Ovary (tissue), 3 donors: ENCODE data around the gene SLC17A5.

Experiments
- EP300 ChIP-seq: sonication (generic); formaldehyde crosslinking; IDR thresholded peaks from one replicate; pipeline ENCODE4 v1.6.1; 2017; ENCODE audit warnings: antibody characterized with exemption
- POLR2A ChIP-seq: fragments of 450-650 bp; IDR thresholded peaks from one replicate; pipeline ENCODE4 v1.6.1; 2017; ENCODE audit warnings: antibody characterized with exemption, mild to moderate bottlenecking, moderate library complexity
- TF ChIP-seq, protein P1 (sequence below), 3 donors: fragments of 450-650 bp in 2 of 3; fragments of 200-600 bp in 1 of 3; IDR thresholded peaks; one replicate each; pipeline versions ENCODE4 v1.5.1 to v1.8.0; 2016 to 2022; ENCODE audit warnings: antibody characterized with exemption in 3 of 3, mild to moderate bottlenecking in 1 of 3
- donor health status: DM: no; HTN: no; CAD: no.

DNA sequence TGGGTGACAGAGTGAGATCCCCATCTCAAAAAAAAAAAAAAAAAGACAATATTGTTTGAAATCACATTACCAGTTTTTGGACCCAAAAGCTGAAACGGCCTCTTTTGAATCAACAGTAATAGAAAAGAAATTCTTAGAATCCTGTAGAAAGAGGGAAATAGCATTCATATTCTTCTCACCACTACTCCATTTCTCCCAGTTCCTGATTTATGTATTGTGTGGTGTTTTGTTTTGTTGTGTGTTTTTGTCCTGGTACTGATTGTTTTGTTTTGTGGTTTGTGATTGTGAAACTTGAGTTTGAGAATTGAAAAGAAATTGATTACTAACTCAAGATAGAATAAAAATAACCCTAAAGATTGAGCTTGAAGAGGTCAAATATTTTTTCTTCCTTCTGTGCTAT lies 106.8 kb downstream of the SLC17A5 start:
- TF ChIP-seq, protein P1, sequence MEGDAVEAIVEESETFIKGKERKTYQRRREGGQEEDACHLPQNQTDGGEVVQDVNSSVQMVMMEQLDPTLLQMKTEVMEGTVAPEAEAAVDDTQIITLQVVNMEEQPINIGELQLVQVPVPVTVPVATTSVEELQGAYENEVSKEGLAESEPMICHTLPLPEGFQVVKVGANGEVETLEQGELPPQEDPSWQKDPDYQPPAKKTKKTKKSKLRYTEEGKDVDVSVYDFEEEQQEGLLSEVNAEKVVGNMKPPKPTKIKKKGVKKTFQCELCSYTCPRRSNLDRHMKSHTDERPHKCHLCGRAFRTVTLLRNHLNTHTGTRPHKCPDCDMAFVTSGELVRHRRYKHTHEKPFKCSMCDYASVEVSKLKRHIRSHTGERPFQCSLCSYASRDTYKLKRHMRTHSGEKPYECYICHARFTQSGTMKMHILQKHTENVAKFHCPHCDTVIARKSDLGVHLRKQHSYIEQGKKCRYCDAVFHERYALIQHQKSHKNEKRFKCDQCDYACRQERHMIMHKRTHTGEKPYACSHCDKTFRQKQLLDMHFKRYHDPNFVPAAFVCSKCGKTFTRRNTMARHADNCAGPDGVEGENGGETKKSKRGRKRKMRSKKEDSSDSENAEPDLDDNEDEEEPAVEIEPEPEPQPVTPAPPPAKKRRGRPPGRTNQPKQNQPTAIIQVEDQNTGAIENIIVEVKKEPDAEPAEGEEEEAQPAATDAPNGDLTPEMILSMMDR (IDR thresholded peaks at IDR 0.05), result no peak
- TF ChIP-seq EP300 (no peak), POLR2A (no peak)
